RWPE2 (cell line): ENCODE results near the gene GSTM2.

Experiments used
- ATAC-seq: fragments of 200-7000 bp; cut with Tn5 transposase; 3 replicates; pipeline ENCODE4 v1.9.1; 2021; ENCODE audit warnings: low read depth
- DNase-seq: peaks from one replicate; pipeline ENCODE4 v3.0.0-alpha.2; 2020; ENCODE audit warnings: low spot score
- H3K27ac ChIP-seq: fragments of 450-650 bp; 2 replicates; pipeline ENCODE4 v1.5.1; 2017; ENCODE audit warnings: mild to moderate bottlenecking; ENCODE audit not compliant: poor library complexity, severe bottlenecking
- H3K27me3 ChIP-seq: fragments of 250-450 bp; sonication (Bioruptor Pico); 2 replicates; pipeline ENCODE4 v1.5.1; 2021; ENCODE audit warnings: mild to moderate bottlenecking, moderate library complexity; ENCODE audit not compliant: insufficient read depth, poor library complexity, severe bottlenecking
- H3K36me3 ChIP-seq: fragments of 250-450 bp; sonication (Bioruptor Pico); 2 replicates; pipeline ENCODE4 v1.5.1; 2020; ENCODE audit warnings: low read depth, mild to moderate bottlenecking, moderate library complexity
- H3K4me1 ChIP-seq: fragments of 250-450 bp; sonication (Bioruptor Pico); 2 replicates; pipeline ENCODE4 v1.5.1; 2021; ENCODE audit warnings: mild to moderate bottlenecking, moderate library complexity; ENCODE audit not compliant: insufficient read depth, poor library complexity, severe bottlenecking
- H3K4me3 ChIP-seq: fragments of 250-450 bp; sonication (Bioruptor Pico); 2 replicates; pipeline ENCODE4 v1.5.1; 2021; ENCODE audit warnings: mild to moderate bottlenecking, moderate library complexity; ENCODE audit not compliant: severe bottlenecking
- H3K9me3 ChIP-seq: fragments of 250-450 bp; sonication (Bioruptor Pico); 2 replicates; pipeline ENCODE4 v1.5.1; 2021; ENCODE audit warnings: mild to moderate bottlenecking, moderate library complexity; ENCODE audit not compliant: severe bottlenecking
- TF ChIP-seq, protein P1 (sequence below): fragments of 450-650 bp; IDR thresholded peaks from one replicate; pipeline ENCODE4 v1.5.1; 2017; ENCODE audit warnings: mild to moderate bottlenecking, moderate library complexity; ENCODE audit not compliant: poor library complexity, severe bottlenecking

The GSTM2 gene

DNA sequence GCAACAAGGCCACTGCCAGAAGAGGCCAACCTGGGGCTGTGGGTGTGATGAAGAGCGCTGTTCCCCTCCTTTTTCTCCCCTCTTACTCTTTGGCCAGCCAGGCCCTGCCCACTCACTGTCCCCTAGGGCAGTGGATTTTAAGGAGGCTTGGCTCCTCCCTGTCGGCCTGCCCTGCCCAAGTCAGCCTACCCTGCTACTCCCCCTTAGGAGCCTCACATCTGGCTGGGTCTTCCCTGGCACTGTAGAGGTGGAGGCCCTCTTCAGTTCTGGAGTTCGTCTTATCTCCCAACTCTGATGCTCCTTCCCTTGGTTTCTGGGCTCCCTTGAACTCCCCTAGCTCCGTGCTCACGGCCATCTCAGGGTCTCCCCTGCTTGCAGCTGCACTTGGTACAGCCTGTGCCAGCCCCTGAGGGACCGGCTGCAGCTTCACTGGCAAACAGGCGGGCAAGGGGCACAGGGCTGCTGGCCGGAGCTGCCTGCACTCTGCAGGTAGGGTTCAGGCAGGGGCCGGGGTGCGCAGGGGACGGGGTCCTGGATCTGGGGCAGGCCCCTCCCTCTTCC lies 44.2 kb upstream of the GSTM2 start:
- peaks cover 3% of the 10 kb centered on the region for H3K36me3 ChIP-seq
- DNase-seq (no peak), ATAC-seq (no peak)
- no peak overlapping the region for H3K4me3 ChIP-seq
- no peak overlapping the region for H3K27ac ChIP-seq
- no peaks in the 10 kb centered on the region for H3K9me3 ChIP-seq
- no peaks in the 10 kb centered on the region for H3K27me3 ChIP-seq
- TF ChIP-seq, protein P1, sequence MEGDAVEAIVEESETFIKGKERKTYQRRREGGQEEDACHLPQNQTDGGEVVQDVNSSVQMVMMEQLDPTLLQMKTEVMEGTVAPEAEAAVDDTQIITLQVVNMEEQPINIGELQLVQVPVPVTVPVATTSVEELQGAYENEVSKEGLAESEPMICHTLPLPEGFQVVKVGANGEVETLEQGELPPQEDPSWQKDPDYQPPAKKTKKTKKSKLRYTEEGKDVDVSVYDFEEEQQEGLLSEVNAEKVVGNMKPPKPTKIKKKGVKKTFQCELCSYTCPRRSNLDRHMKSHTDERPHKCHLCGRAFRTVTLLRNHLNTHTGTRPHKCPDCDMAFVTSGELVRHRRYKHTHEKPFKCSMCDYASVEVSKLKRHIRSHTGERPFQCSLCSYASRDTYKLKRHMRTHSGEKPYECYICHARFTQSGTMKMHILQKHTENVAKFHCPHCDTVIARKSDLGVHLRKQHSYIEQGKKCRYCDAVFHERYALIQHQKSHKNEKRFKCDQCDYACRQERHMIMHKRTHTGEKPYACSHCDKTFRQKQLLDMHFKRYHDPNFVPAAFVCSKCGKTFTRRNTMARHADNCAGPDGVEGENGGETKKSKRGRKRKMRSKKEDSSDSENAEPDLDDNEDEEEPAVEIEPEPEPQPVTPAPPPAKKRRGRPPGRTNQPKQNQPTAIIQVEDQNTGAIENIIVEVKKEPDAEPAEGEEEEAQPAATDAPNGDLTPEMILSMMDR, result no peak
- no peaks in the 10 kb centered on the region for H3K4me1 ChIP-seq

DNA sequence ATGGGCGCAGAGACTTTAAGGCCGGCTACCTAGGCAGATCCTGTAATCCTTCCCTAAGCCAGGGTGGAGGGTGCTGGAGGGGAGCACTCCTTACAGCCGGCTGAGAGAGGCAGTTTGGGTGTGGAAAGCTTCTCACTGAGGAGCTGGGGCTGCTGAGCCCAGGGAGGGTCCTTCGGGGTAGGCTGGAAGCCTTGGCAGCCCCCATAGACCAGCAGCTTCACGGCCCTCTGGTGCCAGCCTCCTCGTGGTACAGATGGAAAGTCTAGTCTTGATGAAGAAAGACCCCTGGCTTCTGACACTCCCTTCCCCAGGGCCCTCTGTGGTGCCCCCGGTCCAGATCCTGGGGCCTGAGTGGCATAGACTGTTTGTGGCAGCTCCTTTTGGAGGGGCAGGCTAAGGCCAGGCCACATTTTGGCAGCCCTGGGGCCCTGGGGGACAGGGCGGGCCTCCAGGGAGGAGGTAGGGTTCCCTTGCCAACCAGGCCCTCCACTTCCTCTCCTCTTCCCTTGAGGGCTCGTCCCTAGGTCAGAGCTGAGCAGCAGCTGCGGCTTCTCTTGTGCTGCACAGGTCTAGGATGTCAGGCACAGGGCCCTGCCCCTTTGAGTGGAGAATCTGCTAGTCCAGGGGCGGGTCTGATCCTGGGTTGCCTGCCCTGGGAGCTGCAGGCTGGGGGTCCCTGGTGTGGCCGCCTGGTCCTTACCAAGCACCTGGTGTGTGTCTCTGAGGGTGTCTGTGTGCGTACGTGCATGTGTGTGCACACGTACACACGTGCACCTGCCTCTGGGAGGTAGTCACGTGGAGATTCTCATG lies 43.5 kb upstream of the GSTM2 start:
- no peak for DNase-seq
- Histone ChIP-seq H3K27me3 (no peaks in the 10 kb centered on the region), H3K4me1 (peaks cover 2% of the 10 kb centered on the region), H3K9me3 (no peaks in the 10 kb centered on the region), H3K27ac (no peak overlapping the region), H3K36me3 (peaks cover 9% of the 10 kb centered on the region), H3K4me3 (no peak overlapping the region)
- ATAC-seq, result no peak
- TF ChIP-seq, protein P1, result no peak

DNA sequence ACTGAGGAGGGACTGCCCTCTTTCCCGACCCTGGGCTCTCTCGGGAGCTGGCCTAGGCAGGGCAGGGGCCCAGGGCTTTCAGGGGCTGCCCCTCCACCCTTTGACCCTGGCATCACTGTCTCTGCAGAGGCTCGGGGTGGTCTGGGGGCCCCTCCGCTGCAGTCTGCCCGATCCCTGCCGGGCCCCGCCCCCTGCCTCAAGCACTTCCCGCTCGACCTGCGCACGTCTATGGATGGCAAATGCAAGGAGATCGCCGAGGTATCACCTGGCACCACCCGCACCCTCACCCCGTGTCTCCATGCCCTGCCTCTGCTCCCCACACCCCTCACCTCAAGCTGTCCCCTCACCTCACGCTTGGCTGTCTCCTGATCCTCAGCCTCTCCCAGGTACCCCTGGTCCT lies 42.7 kb upstream of the GSTM2 start:
- DNase-seq, result no peak
- Histone ChIP-seq H3K36me3 (peaks cover 17% of the 10 kb centered on the region), H3K4me1 (peaks cover 2% of the 10 kb centered on the region), H3K27me3 (no peaks in the 10 kb centered on the region), H3K27ac (no peak overlapping the region), H3K4me3 (no peak overlapping the region), H3K9me3 (no peaks in the 10 kb centered on the region)
- TF ChIP-seq, protein P1, result no peak
- no peak for ATAC-seq

DNA sequence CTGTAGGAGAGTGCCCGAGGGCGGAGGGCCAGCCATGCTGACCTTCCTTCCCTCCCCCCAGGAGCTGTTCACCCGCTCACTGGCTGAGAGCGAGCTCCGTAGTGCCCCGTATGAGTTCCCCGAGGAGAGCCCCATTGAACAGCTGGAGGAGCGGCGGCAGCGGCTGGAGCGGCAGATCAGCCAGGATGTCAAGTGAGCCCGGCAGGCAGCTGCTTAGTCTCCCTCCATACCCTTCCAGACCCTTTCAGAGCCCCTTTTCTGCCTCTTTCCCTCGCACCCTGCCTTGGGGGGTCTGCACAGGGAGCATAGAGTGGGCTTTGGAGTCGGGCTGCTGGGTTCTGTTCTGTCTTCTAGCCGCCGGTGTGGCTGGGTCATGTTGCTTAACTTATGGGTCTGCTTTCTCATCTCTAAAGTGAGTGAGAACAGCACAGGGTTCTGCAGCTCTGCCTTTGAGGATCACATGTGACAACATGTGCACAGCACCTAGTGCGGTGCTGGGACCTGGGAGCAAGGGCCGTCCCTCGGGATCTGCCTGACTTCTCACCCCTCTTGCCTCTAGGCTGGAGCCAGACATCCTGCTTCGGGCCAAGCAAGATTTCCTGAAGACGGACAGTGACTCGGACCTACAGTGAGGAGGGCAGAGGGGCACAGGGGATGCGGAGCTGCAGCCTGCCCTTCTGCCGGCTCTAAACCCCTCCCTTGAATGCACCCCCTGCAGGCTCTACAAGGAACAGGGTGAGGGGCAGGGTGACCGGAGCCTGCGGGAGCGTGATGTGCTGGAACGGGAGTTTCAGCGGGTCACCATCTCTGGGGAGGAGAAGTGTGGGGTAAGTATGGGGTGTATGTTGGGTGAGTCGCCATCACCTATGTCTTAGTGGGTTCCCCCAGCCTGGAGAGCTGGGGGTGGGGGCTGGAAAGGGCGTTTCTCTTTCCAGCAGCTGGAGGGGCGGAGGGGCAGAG lies 42.0 kb upstream of the GSTM2 start:
- peaks cover 20% of the 10 kb centered on the region for H3K36me3 ChIP-seq
- H3K4me1 ChIP-seq, result peaks cover 2% of the 10 kb centered on the region
- ATAC-seq, result no peak
- H3K4me3 ChIP-seq, result no peak overlapping the region
- no peak overlapping the region for H3K27ac ChIP-seq
- H3K27me3 ChIP-seq, result no peaks in the 10 kb centered on the region
- DNase-seq, result no peak
- TF ChIP-seq, protein P1, result no peak
- H3K9me3 ChIP-seq, result no peaks in the 10 kb centered on the region
